B cell (primary cell): Measurements from ENCODE around the gene EPB41L2.

Experiments used
- CTCF ChIP-seq: fragments of 200-600 bp; IDR thresholded peaks from one replicate; pipeline ENCODE4 v1.8.0; 2022; ENCODE audit warnings: antibody characterized with exemption, mild to moderate bottlenecking
- EZH2 ChIP-seq: IDR thresholded peaks from 2 replicates; pipeline ENCODE4 v1.6.1; 2012; ENCODE audit warnings: borderline replicate concordance, low read depth, mild to moderate bottlenecking, moderate library complexity, low read length; ENCODE audit not compliant: insufficient read depth, poor library complexity, severe bottlenecking

GRCh38 chr6:130879826-130880225 lies 183.2 kb downstream of the EPB41L2 start:
- no peak for TF ChIP-seq EZH2
- TF ChIP-seq CTCF, result no peak
